ENCODE data around the gene PLA2G4D.

GRCh38 chr15:42034628-42035434 lies 59.5 kb downstream of the PLA2G4D start:
- TF ChIP-seq CTCF (IDR thresholded peaks at IDR 0.05; ENCODE audit: low read depth, low read length), result no peak
- TF ChIP-seq POLR2A (IDR thresholded peaks at IDR 0.05; ENCODE audit: extremely low read depth, insufficient read length), result no peak
